DND-41 (cell line): ENCODE data around the gene HTATSF1.

ENCODE experiments used
- ATAC-seq: fragments of 200-7000 bp; cut with Tn5 transposase; 3 replicates; pipeline ENCODE4 v1.9.1; 2021; ENCODE audit warnings: low read depth; ENCODE audit not compliant: insufficient read depth
- DNase-seq: peaks from one replicate; pipeline ENCODE4 v3.0.0-alpha.2; 2020
- H2AFZ ChIP-seq: 2 replicates; pipeline ENCODE4 v1.6.0; 2012; ENCODE audit warnings: low read depth, low read length
- H3K27ac ChIP-seq: 2 replicates; pipeline ENCODE4 v1.5.1; 2012; ENCODE audit warnings: low read length, inconsistent platforms
- H3K27me3 ChIP-seq: fragments of 200-600 bp; sonication (generic); 2 replicates; pipeline ENCODE4 v1.6.0; 2012; ENCODE audit warnings: low read length, mild to moderate bottlenecking, inconsistent platforms; ENCODE audit not compliant: insufficient read depth, poor library complexity
- H3K36me3 ChIP-seq: 2 replicates; pipeline ENCODE4 v1.5.1; 2012; ENCODE audit warnings: low read length, inconsistent platforms; ENCODE audit not compliant: insufficient read depth
- H3K4me1 ChIP-seq: 2 replicates; pipeline ENCODE4 v1.5.1; 2012; ENCODE audit warnings: mild to moderate bottlenecking, low read length; ENCODE audit not compliant: insufficient read depth
- H3K4me2 ChIP-seq: 2 replicates; pipeline ENCODE4 v1.6.0; 2012; ENCODE audit warnings: mild to moderate bottlenecking, moderate library complexity, low read length, inconsistent platforms; ENCODE audit not compliant: insufficient read depth
- H3K4me3 ChIP-seq, 2 experiments: fragments of 200-600 bp in 1 of 2; shearing (Covaris generic) in 1 of 2; 2 replicates each; pipeline ENCODE4 v1.5.1; 2012 to 2016; ENCODE audit warnings: inconsistent platforms in 2 of 2, low read length in 2 of 2, mild to moderate bottlenecking in 2 of 2, low read depth in 1 of 2, moderate library complexity in 1 of 2
- H3K79me2 ChIP-seq: 2 replicates; pipeline ENCODE4 v1.6.0; 2012; ENCODE audit warnings: low read length, inconsistent platforms; ENCODE audit not compliant: insufficient read depth
- H3K9ac ChIP-seq: 2 replicates; pipeline ENCODE4 v1.6.0; 2012; ENCODE audit warnings: low read depth, mild to moderate bottlenecking, inconsistent platforms, low read length, moderate library complexity
- H3K9me3 ChIP-seq: 2 replicates; pipeline ENCODE4 v1.5.1; 2012; ENCODE audit warnings: low read length, moderate library complexity, mild to moderate bottlenecking, inconsistent platforms; ENCODE audit not compliant: insufficient read depth, severe bottlenecking
- H4K20me1 ChIP-seq: 2 replicates; pipeline ENCODE4 v1.6.0; 2012; ENCODE audit warnings: low read length; ENCODE audit not compliant: insufficient read depth
- EZH2 ChIP-seq: IDR thresholded peaks from 3 replicates; pipeline ENCODE4 v1.6.1; 2012; ENCODE audit warnings: borderline replicate concordance, low read depth, mild to moderate bottlenecking, moderate library complexity, low read length, inconsistent platforms; ENCODE audit not compliant: severe bottlenecking
- TF ChIP-seq, protein P1 (sequence below): IDR thresholded peaks from 2 replicates; pipeline ENCODE4 v1.5.1; 2012; ENCODE audit warnings: borderline replicate concordance, low read length, moderate library complexity, mild to moderate bottlenecking; ENCODE audit not compliant: poor library complexity, severe bottlenecking; ENCODE audit errors: extremely low read depth

HTATSF1 gene

GRCh38 chrX:136496186-136496763 lies 1.1 kb upstream of the HTATSF1 start:
- peaks cover 23% of the 10 kb centered on the region for H3K79me2 ChIP-seq
- peak overlapping the region; percentile 65 for H3K4me2 ChIP-seq
- no peaks in the 10 kb centered on the region for H3K9me3 ChIP-seq
- H3K36me3 ChIP-seq = peaks cover 15% of the 10 kb centered on the region
- DNase-seq = peak; percentile 6
- peak overlapping the region; percentile 88 for H2AFZ ChIP-seq
- TF ChIP-seq EZH2 = no peak
- TF ChIP-seq, protein P1, sequence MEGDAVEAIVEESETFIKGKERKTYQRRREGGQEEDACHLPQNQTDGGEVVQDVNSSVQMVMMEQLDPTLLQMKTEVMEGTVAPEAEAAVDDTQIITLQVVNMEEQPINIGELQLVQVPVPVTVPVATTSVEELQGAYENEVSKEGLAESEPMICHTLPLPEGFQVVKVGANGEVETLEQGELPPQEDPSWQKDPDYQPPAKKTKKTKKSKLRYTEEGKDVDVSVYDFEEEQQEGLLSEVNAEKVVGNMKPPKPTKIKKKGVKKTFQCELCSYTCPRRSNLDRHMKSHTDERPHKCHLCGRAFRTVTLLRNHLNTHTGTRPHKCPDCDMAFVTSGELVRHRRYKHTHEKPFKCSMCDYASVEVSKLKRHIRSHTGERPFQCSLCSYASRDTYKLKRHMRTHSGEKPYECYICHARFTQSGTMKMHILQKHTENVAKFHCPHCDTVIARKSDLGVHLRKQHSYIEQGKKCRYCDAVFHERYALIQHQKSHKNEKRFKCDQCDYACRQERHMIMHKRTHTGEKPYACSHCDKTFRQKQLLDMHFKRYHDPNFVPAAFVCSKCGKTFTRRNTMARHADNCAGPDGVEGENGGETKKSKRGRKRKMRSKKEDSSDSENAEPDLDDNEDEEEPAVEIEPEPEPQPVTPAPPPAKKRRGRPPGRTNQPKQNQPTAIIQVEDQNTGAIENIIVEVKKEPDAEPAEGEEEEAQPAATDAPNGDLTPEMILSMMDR = no peak
- peaks cover 29% of the 10 kb centered on the region for H3K4me1 ChIP-seq
- H3K4me3 ChIP-seq = peak overlapping the region; percentile 41 to 75; a peak in 3 of 4 replicates
- H3K9ac ChIP-seq = peak overlapping the region; percentile 80
- ATAC-seq = no peak
- peak overlapping the region; percentile 88 for H3K27ac ChIP-seq
- no peaks in the 10 kb centered on the region for H3K27me3 ChIP-seq
- no peaks in the 10 kb centered on the region for H4K20me1 ChIP-seq

DNA sequence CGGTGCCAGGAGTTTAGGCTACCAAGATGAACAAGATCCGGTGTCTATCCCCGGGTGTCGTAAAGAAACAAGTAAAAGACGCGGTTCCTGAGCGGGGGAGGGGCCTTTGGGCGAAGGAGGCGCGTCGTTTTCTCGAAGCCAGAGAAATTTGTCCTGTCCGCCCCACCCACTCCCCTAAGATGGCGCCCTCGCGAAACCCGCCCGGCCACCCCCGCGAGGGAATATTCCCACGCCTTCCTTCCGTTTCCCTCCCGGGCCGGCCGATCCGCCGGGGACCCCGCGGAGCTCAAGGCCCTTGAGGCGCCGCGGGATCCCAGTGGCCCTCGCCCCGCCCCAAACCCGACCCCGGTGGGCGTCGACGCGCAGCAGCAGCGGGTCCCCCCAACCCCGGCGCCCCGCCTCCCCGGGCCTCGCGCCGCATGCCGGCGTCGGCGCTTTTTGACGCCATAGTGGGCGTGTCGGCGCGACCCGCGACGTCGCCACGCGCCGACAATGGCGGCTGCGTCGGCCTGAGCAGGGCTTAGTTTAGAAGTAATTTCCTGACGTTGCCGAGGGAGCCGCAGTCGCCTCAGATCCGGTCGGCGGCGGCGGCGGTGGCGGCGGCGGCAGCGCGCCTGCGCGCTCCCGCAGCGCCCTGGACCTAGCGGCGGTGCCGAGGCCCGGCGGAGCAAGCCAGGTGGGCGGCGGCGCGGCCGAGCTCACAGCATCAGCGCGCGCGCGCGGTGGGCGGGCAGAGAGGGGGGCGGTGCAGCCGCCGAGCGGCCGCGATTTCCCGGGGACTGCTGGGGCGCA lies 432 bp upstream of the HTATSF1 start:
- H3K9me3 ChIP-seq = no peaks in the 10 kb centered on the region
- H3K27ac ChIP-seq = peak overlapping the region; percentile 88
- H3K27me3 ChIP-seq = no peaks in the 10 kb centered on the region
- ATAC-seq (peak; percentile 75), DNase-seq (peak; percentile 90)
- H3K4me2 ChIP-seq = peak overlapping the region; percentile 69
- peaks cover 23% of the 10 kb centered on the region for H3K79me2 ChIP-seq
- H3K36me3 ChIP-seq = peaks cover 22% of the 10 kb centered on the region
- no peaks in the 10 kb centered on the region for H4K20me1 ChIP-seq
- H3K9ac ChIP-seq = peak overlapping the region; percentile 80
- H3K4me1 ChIP-seq = peaks cover 29% of the 10 kb centered on the region
- TF ChIP-seq, protein P1 = no peak
- TF ChIP-seq EZH2 = no peak
- peak overlapping the region; percentile 83 to 91; a peak in 3 of 4 replicates for H3K4me3 ChIP-seq
- peak overlapping the region; percentile 93 for H2AFZ ChIP-seq

DNA sequence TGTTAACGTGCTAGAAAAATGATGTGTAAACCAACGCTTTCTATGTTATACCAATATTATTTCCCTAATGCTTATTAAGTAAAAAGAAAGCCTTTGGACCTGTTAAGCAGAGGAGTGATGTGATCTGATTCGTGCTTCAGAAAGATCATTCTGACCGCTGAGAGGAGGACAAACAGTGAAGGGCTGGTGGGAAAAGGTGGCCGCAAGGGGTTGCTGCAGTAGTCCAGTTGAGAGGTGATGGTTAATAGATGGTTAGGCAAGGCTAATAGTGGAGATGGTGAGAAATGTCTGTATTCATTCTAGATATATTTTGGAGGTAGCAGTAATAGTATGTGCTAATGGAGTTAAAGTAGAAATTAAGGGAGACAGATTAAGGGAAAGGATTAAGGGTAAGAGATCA lies 21.7 kb downstream of the HTATSF1 start:
- no peaks in the 10 kb centered on the region for H3K27me3 ChIP-seq
- H3K36me3 ChIP-seq = no peaks in the 10 kb centered on the region
- no peak for ATAC-seq

More for the DNA sequence above, 21.7 kb downstream of the HTATSF1 start:
- no peak overlapping the region for H3K27ac ChIP-seq
- no peak overlapping the region for H2AFZ ChIP-seq
- no peak overlapping the region for H3K4me2 ChIP-seq
- TF ChIP-seq EZH2 = no peak
- TF ChIP-seq, protein P1 = no peak
- H3K9me3 ChIP-seq = no peaks in the 10 kb centered on the region
- no peaks in the 10 kb centered on the region for H3K79me2 ChIP-seq
- DNase-seq = no peak
- no peaks in the 10 kb centered on the region for H4K20me1 ChIP-seq
- H3K9ac ChIP-seq = no peak overlapping the region
- H3K4me1 ChIP-seq = peaks cover 5% of the 10 kb centered on the region; the same call in 1 of the 2 replicates
- no peak overlapping the region for H3K4me3 ChIP-seq
